GM21529 (cell line): ENCODE data around the gene HYI.

Source experiments
- ATAC-seq: cut with Tn5 transposase; IDR thresholded peaks from one replicate; pipeline ENCODE4 v1.9.1; 2021; ENCODE audit not compliant: unreplicated experiment

The HYI gene

DNA sequence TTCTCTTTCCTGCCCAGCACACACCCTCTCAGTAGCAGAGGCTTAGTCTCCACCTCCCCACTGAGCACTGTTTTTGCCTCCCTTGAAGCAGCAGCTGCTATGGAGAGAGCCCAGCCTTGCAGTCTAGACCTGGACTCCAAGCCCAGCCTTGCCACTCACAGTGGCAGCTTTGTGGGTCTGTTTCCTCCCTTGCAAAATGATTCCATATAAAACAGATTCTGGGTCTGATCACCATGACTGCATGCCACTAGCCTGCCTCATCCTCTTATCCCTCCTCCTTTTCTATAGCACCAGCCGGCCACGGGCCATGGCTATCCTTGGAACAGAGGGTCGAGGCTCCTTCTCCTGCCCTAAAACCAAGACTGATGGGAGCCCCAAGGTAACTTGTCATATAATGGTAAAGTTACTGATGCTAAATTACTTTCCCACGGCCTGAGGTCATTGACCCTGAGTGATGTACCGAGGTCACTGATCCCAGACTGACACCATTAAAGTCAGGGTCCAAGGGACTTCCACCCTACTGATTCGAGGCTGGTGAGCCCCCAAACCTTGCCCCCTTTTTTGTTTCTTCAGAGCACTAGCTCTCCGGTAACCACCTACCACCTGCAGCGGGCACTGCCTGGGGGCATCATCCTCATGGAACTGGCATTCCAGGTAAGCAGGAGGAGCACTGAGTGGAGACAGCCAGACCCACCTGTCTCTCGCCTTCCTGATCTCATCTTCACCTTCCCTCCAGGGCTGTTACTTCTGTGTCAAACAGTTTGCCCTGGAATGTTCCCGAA, 7.9 kb downstream of the HYI start:
- no peak for ATAC-seq

DNA sequence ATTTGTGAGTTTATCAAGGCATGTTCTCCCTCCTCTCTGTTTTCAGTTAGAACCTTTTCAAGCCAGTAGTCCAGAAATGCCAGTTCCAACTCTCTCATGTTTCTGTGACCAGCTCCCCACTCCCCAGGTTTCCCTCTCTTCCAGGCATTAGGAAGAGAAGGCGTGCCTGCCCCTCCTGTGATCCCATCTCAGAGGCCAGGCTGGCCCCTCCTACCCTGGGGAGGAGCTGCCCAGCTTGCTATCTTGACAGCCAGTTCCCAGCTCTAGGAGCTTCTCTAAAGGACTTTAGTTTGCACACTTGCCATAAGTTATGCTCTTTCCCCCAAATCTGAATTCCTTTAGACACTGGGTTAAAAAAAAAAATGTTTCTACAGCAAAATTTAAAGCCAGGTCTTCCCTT, 8.9 kb downstream of the HYI start:
- no peak for ATAC-seq

DNA sequence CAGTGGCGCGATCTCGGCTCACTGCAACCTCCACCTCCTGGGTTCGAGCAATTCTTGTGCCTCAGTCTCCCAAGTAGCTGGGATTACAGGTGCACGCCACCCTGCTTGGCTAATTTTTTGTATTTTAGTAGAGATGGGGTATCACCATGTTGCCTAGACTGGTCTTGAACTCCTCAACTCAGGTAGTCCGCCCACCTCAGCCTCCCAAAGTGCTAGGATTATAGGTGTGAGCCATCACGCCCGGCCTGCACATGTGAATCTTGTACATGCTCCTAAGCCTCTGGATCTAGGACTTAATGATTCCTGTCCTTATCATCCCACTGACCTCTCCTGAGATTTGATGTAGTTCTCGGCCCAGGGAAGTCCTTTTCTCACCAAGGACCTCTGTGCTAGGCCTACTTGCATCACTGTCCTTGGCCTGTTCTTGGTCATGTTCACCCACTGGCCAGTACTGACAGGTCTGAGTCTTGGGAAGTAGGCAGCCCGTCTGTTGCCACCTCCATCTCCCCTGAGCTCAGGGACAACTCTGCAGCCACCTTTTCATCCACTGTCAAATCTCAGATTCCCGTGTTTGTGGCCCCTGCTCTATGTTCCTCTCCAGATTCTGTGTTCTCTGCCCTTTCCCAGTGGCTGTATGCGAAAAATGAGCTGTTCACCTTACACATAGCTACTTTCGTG, 9.4 kb downstream of the HYI start:
- ATAC-seq = no peak

DNA sequence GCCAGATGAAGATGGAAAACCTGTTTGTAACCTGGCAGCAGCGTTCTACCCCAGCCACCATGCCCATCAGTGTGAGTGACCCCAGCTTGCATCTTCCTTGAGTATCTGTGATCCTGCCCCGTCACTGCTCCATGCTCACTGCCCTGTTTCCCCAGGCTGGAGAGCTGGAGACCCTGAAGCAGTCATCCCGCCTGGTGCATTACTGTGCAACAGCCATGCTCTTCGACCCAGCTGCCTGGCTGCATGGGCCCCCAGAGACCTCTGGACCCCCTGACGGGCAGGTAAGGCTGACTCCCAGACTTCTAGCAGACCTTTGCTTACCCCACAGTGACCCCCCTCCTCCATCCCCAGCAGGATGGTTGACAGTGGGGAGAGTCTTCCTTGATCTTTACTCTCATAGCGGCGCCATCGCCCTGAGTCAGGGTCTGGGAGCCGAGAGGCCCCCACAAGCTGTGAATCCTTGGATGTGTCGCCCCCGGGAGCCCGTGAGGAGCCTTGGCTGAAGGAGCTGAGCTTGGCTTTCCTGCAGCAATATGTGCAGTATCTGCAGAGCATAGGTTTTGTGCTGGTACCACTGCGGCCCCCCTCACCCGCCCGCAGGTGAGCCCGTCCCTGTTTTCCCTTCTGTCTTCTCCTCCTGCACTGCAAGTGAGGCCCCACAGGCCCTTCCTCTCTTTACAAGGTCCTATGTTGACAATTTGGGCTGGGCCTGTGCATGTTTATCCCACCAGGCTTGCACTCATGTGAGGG, 10.4 kb downstream of the HYI start:
- no peak for ATAC-seq

DNA sequence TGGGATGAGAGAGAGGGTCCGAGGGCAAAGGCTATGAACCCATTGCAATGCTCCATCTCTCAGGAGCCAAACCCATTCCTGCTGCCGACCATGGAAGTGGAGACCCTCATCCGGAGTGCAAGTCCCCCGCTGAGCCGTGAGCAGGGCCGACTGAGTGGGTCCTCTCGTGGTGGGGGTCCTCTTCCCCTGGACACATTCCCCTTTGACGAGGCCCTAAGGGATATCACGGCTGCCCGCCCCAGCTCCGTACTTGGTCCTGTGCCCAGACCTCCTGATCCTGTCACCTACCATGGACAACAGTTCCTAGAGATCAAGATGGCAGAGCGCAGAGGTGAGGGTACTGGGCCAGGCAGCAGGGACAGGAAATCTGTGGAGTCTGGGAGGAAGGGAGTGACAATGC, 11.0 kb downstream of the HYI start:
- no peak for ATAC-seq

DNA sequence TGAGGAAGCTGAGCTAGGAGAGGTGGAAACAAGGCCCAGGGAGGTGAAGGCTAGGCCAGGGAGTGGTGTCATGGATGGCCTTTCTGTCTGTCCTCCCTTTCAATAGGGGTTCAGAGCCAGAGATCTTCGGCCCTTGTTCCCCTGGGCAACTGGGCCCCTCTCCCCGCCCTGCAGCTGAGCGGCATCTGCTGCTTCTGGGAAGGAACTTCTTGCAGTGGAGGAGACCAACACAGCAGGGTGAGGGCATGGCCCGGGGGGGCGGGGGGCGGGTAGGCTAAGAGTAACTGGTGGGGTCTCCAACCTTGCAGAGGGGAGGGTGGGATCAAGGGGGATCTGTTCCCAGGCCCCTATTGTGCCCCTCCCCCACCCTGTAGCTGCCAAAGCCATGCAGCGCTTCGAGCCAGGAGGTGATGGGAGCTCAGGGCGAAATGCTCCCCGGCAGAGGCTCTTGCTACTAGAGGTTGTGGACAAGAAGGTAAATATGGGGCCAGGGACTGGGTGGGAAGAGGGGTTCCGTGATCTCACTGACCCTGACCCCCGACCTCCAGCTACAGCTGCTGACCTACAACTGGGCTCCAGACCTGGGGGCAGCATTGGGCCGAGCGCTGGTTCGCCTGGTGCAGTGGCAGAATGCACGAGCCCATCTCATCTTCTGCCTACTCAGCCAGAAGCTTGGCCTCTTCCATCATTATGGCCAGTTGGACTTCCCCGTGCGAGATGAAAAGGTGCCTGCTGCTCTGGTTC, 11.7 kb downstream of the HYI start:
- no peak for ATAC-seq

DNA sequence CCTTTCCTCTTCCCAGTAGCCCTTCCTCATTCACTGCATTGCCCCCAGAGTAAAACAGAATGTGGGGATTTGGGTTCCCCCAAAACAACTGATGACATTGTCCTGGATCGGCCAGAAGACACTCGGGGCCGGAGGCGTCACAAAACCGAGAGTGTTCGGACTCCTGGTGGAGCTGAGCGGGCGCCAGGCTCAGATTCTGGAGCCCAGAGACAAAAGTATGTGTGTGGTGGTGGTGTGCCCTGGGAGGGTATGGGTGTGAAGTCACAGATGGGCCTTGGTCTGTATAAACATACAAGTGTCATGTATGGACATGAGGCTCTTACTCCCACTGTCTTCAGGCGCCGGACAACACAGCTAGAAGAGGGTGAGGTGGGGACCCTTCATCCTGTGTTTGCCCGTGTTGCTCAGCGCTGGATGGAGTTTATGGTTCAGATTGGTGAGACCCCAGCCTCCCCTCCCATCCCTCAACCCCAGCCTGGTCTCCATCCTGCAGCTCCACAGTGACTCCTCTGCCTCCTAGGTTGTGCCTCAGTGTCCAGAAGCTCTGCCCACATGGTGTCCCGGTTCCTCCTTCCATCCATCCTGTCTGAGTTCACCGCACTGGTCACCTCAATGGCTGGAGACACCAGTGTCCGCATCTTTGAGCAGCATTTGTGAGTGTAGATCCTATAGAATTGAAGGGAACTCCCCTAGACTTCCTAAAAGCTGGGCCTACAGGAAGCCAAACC, 12.4 kb downstream of the HYI start:
- no peak for ATAC-seq

DNA sequence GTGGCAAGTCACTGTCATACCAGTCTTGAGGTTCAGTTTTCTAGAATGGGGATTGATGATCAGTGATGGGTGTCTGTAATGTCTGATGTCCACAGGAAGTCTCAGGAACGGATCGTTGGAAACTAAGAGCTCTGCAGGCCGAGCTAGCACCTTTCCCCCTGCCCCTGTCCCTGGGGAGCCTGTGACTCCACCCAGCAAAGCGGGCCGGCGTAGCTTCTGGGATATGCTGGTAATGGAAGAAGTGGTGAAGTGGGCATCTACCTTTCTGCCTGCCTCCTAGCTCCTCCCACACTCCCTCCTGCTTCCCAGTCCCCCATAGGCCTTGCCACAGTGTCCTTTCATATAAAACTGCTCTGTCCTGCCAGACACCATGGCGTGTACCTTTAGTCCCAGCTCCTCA, 13.4 kb downstream of the HYI start:
- ATAC-seq = no peak

DNA sequence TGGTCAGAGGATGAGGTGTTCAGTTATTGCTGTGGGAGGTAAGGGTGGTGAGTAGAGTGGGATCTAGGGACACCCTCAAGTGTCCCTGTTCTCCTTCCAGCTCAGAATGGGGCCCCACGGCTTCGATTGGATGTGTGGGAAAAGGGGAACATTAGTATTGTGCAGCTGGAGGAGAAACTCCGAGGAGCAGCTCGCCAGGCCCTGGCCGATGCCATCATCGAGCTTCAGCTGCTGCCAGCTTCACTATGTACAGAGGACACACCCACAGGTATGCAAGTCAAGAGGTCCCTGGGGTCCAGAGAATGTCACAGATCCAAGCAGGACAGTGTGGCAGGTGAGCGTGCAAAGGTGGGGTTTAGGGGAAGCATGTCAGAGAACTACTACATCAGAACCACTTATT, 13.9 kb downstream of the HYI start:
- no peak for ATAC-seq

DNA sequence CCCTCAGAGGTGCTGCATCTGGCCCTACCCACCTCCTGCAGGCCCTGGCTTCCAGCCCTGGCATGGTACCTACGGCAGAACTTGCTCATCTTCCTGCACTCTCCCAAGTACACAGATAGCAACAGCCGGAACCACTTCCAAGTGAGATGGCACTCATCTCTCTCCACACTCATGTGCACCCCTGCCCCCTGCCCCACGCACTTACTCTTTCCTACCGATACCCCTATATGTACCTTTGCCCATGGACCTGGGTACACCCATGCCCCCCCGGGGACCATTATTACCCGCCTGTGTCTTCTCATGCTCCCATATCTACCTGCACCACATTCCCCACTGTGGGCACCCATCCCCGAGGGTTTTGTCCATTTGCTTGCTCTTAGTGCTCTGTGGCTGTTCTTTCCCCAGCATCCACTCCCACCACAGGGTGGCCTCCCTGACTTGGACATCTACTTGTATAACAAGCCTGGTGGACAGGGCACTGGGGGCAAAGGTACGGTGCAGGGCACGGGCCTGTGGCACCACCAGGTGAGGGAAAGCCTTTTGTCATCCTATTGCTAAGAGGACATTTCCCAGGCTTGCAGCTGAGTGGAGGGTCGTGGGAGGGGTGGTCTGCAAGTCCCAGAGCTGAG, 14.7 kb downstream of the HYI start:
- ATAC-seq = no peak

DNA sequence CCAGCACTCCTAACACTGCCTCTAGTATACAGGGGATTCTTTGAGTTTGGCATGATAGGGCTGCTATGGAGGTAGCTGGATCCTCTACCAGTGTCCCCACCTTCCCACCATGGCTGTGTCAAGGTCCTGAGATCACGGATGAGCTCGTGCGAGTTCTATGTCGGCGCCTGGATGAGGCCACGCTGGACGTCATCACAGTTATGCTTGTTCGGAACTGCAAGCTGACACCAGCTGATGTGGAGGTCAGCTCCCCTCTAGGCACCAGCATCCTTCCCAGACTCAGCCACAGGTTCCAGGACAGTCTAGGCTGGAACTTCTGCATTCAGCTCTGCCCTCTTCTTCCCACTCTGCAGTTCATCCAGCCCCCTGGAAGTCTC, 15.2 kb downstream of the HYI start:
- no peak for ATAC-seq

DNA sequence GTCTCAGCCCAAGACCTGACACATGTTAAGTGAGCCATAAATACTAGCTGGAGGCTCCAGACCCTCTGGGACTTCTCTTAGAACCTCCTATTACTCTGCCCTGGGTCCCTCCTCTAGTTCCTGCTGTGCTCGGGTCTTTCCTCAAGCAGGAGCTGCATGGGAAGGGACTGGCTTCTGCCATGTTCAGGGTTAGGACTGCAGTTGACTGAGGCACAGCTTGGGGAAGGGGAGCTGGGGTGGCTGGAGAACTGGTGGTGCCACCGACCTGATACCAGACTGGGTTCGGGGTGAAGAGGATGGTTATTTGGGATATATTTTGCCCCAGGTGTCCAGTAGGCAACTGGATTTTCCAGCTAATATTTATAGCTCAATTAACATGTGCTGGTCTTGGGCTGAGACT, 15.7 kb downstream of the HYI start:
- no peak for ATAC-seq

DNA sequence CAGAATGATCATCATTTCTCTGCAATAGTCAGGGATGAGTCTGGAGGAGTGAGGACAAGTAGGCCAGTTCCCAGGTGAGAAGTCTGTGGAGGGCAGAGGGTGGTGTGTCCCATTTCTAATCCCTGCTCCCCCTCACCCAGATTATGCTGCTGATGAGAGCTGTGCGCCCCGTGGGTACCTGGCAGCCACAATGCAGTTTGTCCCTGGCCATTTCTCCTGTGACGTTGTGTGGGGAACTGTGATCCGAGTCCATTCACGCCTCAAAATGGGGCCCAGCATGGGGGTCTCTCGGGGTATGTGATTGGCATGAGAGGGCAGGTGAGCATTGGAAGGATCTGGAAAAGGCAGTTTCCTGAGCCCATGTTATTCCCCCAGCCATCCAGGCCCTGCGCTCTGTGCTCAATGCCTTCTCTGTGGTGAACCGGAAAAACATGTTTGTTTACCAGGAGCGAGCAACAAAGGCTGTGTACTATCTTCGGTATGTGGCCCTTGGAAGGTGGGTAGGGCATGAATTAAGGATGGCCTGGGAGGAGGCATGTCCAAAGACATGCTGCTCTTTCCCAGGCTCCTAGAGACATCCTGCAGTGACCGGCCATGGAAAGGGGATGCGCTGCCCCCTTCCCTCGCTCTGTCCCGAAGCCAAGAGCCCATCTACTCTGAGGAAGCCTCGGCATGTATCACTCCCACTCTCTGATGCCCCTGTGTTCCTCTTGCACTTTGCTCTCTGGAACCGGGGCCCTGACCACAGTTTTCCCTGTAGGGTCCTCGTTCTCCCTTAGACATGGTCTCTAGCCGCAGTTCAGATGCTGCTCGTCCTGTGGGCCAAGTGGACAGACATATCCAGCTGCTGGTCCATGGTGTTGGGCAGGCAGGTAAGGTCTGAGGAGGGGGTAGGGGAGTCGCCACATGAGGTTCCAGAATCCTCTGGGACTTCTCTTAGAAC, 16.4 kb downstream of the HYI start:
- no peak for ATAC-seq

DNA sequence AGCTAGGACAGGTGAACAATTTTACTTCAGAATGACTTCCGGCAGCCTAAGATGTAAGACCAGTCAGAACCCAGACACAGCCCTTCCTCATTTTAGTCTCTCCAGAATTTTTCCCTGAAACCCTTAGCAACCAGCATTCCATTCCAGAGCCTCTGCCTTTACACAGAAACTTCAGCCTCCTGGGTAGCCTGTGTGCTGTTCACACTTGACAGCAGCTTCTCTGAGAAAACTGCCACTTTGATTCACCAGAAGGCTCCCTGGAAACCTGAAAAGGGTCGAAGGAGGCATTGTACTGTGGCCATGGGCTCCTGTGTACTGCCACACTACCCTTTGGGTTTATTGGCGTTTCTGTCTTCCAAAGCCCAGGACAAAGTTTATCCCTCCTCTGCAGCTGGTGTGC, 17.4 kb downstream of the HYI start:
- ATAC-seq = no peak

DNA sequence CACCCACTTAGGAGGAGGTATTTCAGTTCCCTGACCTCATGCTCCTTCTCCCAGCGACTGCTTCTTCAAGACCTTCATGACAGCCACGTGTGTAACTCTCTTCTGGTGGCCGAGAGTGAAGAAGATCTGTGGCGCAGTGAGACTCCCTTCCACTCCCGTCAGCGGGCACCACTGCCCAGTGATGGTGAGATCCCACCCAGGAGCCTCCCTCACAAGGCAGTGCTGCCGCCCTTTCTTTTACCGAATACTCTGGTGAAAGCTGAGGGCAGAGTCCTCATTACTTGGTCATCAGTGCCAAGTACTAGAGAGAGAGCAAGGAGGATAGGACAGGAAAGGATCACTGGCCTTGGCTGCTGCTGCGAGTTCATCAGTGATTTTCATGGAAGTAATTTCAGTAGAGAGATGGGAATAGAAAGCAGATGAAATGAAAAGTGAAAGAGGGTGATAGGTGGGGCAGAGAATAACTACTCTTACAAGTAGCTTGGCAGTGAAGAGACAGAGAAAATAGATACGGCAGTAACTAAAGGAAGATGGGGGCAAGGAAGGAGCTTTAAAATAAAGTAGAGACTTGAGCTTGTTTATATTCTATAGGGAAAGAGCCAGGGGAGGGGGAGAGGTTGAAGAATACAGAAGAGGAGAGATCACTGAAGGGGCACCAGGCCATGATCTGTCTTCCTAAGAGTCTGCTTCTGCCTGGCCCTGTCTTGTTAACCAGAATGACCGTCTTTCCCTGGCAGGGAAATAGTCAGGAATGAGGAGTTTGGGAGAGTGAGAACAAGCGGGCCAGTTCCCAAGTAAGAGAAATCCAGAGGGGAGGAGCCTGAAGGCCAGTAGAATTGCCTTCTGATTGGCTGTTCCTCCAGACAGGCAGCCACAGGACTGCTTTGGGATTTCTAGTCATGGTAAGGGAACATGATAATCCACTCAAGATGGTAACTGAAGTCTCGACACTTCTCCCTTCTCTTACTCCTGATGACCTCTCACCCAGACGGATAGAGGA, 18.3 kb downstream of the HYI start:
- no peak for ATAC-seq

DNA sequence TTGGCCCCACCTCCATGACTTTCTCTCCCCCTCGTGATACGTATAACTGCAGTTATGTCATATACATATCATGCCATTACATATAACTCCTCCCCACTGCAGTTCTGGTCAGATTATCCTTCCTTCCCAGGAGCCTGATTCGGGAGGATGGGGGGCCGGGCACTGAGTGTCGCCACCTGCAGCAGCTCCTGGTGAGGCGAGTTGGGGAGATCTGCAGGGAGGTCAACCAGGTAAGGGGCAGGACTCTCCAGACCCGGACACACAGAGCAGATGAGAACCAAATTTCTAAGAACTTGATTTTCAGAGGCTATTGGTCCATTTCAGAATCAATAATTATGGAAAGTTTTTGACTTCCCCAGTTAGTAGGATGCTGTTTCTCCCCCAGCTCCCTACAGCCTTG, 19.5 kb downstream of the HYI start:
- no peak for ATAC-seq

DNA sequence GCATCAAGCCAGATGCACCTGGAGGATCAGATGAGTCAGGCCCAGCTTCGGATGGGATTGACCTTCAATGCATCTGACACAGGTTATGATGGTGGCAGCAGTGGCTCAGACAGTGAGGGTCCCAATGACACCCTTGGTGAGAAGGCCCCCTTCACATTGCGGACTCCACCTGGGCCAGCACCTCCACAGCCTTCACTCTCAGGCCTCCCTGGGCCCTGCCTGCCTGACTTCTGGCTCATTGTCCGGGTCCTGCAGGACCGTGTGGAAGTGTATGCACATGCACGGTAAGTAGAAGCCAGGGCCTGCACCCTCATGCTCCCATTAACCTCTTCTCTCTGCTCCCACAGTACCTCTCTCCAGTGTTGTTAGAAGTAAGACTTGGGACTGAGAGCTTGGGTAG, 20.8 kb downstream of the HYI start:
- no peak for ATAC-seq
